Brain microvascular endothelial cell (primary cell): ENCODE measurements around the gene CDV3.
A peak's percentile ranks its signal among the peaks of the same experiment; 100 is the strongest.

Source experiments
- DNase-seq: peaks from one replicate; pipeline ENCODE4 v3.0.0-alpha.2; 2020
- H3K27ac ChIP-seq: fragments of 250-450 bp; sonication (Bioruptor Pico); 2 replicates; pipeline ENCODE4 v1.5.1; 2020; ENCODE audit warnings: mild to moderate bottlenecking, moderate library complexity
- H3K27me3 ChIP-seq: fragments of 250-450 bp; sonication (Bioruptor Pico); replicated peaks from 2 replicates; pipeline ENCODE4 v1.5.1; 2020; ENCODE audit warnings: mild to moderate bottlenecking
- H3K36me3 ChIP-seq: fragments of 250-450 bp; sonication (Bioruptor Pico); replicated peaks from 2 replicates; pipeline ENCODE4 v1.5.1; 2020; ENCODE audit warnings: mild to moderate bottlenecking
- H3K4me3 ChIP-seq: 2 replicates; pipeline ENCODE4 v1.5.1; 2011; ENCODE audit warnings: low read depth, mild to moderate bottlenecking, control low read depth, low read length, moderate library complexity
- in situ Hi-C: cut with HindIII; loops from 2 replicates; pipeline ENCODE4 v1.10.0; 2017; ENCODE audit warnings: low sequenced_read_pairs, low pct_ligation_motif_present
- TF ChIP-seq, protein P1 (sequence below): IDR thresholded peaks from 2 replicates; pipeline ENCODE4 v1.5.1; 2011; ENCODE audit warnings: low read depth, mild to moderate bottlenecking, moderate library complexity, low read length, control low read depth, inconsistent platforms; ENCODE audit errors: missing control alignments

Gene CDV3

DNA sequence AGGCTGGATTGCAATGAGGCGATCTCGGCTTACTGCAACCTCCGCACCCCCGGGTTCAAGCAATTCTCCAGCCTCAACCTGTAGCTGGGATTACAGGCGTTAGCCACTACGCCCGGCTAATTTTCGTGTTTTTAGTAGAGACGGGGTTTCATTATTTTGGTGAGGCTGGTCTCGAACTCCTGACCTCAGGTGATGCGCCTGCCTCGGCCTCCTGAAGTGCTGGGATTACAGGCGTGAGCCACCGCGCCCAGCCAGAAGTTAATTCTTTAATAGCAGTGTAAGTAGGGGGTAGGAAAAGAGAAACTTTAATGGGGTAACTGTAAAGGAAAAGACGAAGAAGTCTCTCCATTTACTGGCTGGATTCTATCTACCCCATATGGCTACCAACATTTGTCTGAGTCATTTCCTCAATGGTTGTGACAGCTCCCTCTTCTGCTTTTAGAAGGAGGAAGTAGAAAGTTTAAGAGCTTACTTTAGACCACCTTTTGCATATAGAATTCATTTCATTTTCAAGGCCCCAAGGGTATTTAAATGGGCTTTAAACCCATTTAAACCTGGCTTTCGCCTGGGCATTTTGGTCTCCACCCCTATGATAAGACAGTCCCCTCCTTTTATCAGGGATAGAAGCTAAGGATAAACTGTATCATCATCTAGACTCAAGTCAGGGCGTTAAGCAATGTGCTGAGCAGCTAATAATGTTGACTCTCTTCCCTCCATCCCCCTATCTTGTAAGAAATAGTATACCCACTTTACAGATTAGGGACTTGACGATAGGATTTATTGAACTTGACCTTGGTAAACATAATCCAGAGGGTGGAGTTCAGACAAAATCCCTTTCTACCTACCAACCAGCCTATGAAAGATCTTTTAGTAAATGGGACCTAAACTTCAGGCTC, 1.1 kb upstream of the CDV3 start:
- in situ Hi-C loops: no loop called here
- TF ChIP-seq, protein P1, sequence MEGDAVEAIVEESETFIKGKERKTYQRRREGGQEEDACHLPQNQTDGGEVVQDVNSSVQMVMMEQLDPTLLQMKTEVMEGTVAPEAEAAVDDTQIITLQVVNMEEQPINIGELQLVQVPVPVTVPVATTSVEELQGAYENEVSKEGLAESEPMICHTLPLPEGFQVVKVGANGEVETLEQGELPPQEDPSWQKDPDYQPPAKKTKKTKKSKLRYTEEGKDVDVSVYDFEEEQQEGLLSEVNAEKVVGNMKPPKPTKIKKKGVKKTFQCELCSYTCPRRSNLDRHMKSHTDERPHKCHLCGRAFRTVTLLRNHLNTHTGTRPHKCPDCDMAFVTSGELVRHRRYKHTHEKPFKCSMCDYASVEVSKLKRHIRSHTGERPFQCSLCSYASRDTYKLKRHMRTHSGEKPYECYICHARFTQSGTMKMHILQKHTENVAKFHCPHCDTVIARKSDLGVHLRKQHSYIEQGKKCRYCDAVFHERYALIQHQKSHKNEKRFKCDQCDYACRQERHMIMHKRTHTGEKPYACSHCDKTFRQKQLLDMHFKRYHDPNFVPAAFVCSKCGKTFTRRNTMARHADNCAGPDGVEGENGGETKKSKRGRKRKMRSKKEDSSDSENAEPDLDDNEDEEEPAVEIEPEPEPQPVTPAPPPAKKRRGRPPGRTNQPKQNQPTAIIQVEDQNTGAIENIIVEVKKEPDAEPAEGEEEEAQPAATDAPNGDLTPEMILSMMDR: no peak
- no peaks in the 10 kb centered on the region for H3K27me3 ChIP-seq
- peak overlapping the region; percentile 76 for H3K27ac ChIP-seq
- peak overlapping the region; percentile 18 for H3K4me3 ChIP-seq
- DNase-seq: no peak
- H3K36me3 ChIP-seq: peaks cover 12% of the 10 kb centered on the region

DNA sequence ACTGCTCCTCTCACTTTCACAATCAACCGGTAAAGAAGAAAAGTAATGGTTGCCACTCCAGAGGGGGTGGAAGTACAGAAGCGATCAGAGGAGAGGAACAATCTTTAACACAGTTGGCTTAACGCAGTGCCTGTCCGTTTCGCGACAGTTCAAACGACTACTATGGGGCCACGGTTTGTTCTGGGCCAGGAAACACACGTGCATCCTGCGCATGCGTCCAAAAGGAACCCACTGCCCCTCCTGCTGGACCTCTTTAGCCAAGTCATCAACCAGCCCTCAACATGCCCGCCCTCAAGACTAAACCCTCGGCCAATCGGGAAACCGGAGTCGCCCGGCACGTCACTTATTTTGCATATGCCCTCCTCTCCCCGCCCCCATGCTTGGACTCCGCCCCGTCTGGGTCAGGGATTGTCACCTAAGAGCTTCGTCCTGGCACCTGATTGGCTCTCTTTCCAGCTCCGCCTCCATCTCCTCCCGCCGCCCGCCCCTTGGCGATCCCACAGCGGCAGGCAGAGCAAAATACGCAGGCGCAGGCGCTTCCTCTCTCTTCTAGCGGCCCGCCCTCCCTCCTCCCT, 345 bp upstream of the CDV3 start:
- Histone ChIP-seq H3K27me3 (no peaks in the 10 kb centered on the region), H3K4me3 (peak overlapping the region; percentile 89), H3K36me3 (peaks cover 20% of the 10 kb centered on the region), H3K27ac (peak overlapping the region; percentile 82)
- peak; percentile 100 for DNase-seq
- in situ Hi-C loops: no loop called here
- TF ChIP-seq, protein P1: peak; percentile 44

DNA sequence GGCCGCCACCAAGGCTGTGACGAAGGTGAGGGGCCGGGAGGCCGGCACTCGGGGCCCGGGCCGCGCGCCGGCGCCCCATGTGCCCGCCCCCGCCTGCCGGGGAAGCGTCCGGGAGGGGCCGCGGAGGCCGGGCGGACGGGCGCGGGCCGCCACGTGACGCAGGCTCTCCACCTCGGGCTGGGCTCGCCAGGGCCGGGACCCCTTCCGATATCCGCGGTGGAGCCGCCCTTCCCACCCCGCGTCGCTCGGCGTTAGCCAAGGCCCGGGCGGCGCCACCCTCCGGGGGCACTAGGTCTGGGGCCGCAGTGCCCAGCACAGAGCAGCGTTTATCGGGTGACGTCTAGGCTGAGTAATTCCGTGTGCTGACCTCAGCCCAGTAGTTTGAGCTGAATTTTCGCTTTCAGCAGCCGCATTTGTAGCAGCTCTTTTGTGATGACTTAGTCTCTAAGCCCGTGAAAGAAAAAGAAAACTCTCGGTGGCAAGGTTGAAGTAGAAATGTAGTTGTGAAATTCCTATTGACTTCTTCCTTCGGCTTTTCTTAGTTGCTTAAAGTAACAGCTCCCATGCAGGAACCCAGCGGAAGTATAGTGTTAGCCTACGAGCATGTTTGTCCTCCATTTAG, 885 bp downstream of the CDV3 start:
- peak overlapping the region; percentile 89 for H3K4me3 ChIP-seq
- peak; percentile 57 for DNase-seq
- in situ Hi-C loops: no loop called here
- H3K36me3 ChIP-seq: peaks cover 29% of the 10 kb centered on the region
- no peaks in the 10 kb centered on the region for H3K27me3 ChIP-seq
- TF ChIP-seq, protein P1: peak; percentile 15
- H3K27ac ChIP-seq: peak overlapping the region; percentile 82

DNA sequence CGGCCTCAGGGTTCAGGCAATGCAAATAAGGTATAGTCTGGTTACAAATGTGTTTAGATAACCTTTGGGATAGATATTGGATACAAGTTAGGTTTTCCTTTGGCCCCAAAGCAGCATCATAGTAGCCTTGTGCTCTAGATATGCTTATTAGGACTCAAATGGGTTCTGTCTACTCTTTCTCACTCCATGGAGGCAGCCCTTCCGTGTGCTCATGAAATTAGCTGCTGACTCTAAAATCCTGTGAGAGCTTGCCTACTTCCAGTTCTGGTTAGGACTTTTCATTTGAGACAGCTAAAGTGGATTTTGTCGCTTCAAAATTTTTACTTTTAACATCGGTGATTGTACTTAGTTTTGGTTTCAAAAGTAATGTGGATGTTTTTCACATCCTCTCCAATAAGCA, 1.6 kb downstream of the CDV3 start:
- H3K27ac ChIP-seq: peak overlapping the region; percentile 82
- peak overlapping the region; percentile 89 for H3K4me3 ChIP-seq
- DNase-seq: no peak
- no peaks in the 10 kb centered on the region for H3K27me3 ChIP-seq
- TF ChIP-seq, protein P1: no peak
- in situ Hi-C loops: loop anchor here (25.0 kb wide), 1 partner anchor 88 kb away; no protein-coding TSS in a partner anchor
- H3K36me3 ChIP-seq: peaks cover 30% of the 10 kb centered on the region

DNA sequence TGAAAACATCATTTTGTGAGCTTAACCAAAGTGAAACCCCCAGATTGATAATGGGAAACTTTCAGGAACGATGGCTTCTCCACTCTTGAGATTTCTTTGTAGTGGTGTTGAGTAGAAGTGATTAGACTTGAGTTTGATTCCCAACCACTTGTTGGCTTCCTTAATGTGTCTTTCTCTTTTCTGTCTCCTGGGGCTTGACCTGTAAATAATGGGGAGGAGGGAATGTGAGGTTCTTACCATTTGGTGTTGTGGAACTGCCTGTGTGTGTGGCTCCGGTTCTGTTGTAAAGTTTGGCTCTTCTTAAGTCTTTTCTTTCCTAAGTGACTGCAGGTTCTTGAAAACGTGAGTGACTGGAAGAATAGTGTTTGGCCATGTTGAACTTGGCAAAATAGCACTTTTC, 2.7 kb downstream of the CDV3 start:
- TF ChIP-seq, protein P1: no peak
- Histone ChIP-seq H3K4me3 (peak overlapping the region; percentile 89), H3K36me3 (peaks cover 39% of the 10 kb centered on the region), H3K27me3 (no peaks in the 10 kb centered on the region), H3K27ac (no peak overlapping the region)
- DNase-seq: no peak
- in situ Hi-C loops: loop anchor here (25.0 kb wide), 1 partner anchor 89 kb away; no protein-coding TSS in a partner anchor
